ENCODE data around the gene CLEC2B. TPM values are rescaled to one million over a fixed set of nuclear protein-coding genes. Genes with fewer than 3 reads are reported as not detected.

Gene CLEC2B
- total RNA-seq, 1 donor = 16.5 TPM

- TF ChIP-seq, protein P1, sequence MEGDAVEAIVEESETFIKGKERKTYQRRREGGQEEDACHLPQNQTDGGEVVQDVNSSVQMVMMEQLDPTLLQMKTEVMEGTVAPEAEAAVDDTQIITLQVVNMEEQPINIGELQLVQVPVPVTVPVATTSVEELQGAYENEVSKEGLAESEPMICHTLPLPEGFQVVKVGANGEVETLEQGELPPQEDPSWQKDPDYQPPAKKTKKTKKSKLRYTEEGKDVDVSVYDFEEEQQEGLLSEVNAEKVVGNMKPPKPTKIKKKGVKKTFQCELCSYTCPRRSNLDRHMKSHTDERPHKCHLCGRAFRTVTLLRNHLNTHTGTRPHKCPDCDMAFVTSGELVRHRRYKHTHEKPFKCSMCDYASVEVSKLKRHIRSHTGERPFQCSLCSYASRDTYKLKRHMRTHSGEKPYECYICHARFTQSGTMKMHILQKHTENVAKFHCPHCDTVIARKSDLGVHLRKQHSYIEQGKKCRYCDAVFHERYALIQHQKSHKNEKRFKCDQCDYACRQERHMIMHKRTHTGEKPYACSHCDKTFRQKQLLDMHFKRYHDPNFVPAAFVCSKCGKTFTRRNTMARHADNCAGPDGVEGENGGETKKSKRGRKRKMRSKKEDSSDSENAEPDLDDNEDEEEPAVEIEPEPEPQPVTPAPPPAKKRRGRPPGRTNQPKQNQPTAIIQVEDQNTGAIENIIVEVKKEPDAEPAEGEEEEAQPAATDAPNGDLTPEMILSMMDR (IDR thresholded peaks at IDR 0.05; ENCODE audit: insufficient read depth, low read length) = no peak
- no peak for DNase-seq (ENCODE audit: low read depth)
- no peak overlapping the region for H3K4me3 ChIP-seq (ENCODE audit: low read depth, low read length)
Measured at GRCh38 chr12:9806714-9807113, 62.4 kb downstream of the CLEC2B start.

- H3K4me3 ChIP-seq (ENCODE audit: low read depth, low read length) = no peak overlapping the region
- TF ChIP-seq, protein P1 (IDR thresholded peaks at IDR 0.05; ENCODE audit: insufficient read depth, low read length) = no peak
- DNase-seq (ENCODE audit: low read depth) = no peak
Measured at GRCh38 chr12:9805883-9806282, 63.3 kb downstream of the CLEC2B start.

Other genes starting within 250 kb of the CLEC2B start
- 4.6 and 16.7 TPM in 2 replicates for gene CLEC2D, start 199.6 kb downstream of the CLEC2B start, total RNA-seq (ENCODE audit: low replicate concordance)
- gene CLECL1, start 136.3 kb downstream of the CLEC2B start, total RNA-seq (ENCODE audit: low replicate concordance) = not detected in 2 replicates
- gene CD69, start 108.5 kb downstream of the CLEC2B start, total RNA-seq (ENCODE audit: low replicate concordance) = not detected in 2 replicates
- gene KLRF1, start 41.9 kb downstream of the CLEC2B start, total RNA-seq (ENCODE audit: low replicate concordance) = not detected in 2 replicates
- not detected in 2 replicates for gene KLRF2, start 12.1 kb upstream of the CLEC2B start, total RNA-seq (ENCODE audit: low replicate concordance)
- gene CLEC2A, start 63.0 kb upstream of the CLEC2B start, total RNA-seq (ENCODE audit: low replicate concordance) = not detected in 2 replicates
- not detected in 2 replicates for gene CLEC12A, start 102.1 kb upstream of the CLEC2B start, total RNA-seq (ENCODE audit: low replicate concordance)
- gene CLEC1B, start 129.8 kb upstream of the CLEC2B start, total RNA-seq (ENCODE audit: low replicate concordance) = not detected in 2 replicates
- not detected in 2 replicates for gene CLEC12B, start 141.3 kb upstream of the CLEC2B start, total RNA-seq (ENCODE audit: low replicate concordance)
- gene CLEC9A, start 161.3 kb upstream of the CLEC2B start, total RNA-seq (ENCODE audit: low replicate concordance) = not detected in 2 replicates
- 0.16 TPM in 1 of 2 replicates, not detected in the other for gene CLEC1A, start 229.6 kb upstream of the CLEC2B start, total RNA-seq (ENCODE audit: low replicate concordance)

All from fibroblast of the aortic adventitia (primary cell).